RWPE1 (cell line): ENCODE data around the gene FAM199X.

ENCODE experiments used
- CTCF ChIA-PET: fragments of 350-600 bp; sonication (Branson Sonifier 250); formaldehyde crosslinking; extraction: SDS; loops from one replicate; lab custom pipeline; 2021; lab: Yijun Ruan, JAX
- POLR2A ChIA-PET: fragments of 400-600 bp; formaldehyde crosslinking; extraction: SDS; loops from one replicate; lab custom pipeline; 2020; ENCODE audit warnings: antibody characterized with exemption; ENCODE audit not compliant: low non-redundant PET; lab: Yijun Ruan, JAX
- DNase-seq: peaks from one replicate; pipeline ENCODE4 v3.0.0; 2012; ENCODE audit warnings: low spot score
- H3K27ac ChIP-seq: fragments of 450-650 bp; 2 replicates; pipeline ENCODE4 v1.5.1; 2017
- TF ChIP-seq, protein P1 (sequence below): fragments of 450-650 bp; conservative IDR thresholded peaks from 2 replicates; pipeline ENCODE4 v1.5.1; 2017; ENCODE audit warnings: low read depth, mild to moderate bottlenecking

FAM199X gene

DNA sequence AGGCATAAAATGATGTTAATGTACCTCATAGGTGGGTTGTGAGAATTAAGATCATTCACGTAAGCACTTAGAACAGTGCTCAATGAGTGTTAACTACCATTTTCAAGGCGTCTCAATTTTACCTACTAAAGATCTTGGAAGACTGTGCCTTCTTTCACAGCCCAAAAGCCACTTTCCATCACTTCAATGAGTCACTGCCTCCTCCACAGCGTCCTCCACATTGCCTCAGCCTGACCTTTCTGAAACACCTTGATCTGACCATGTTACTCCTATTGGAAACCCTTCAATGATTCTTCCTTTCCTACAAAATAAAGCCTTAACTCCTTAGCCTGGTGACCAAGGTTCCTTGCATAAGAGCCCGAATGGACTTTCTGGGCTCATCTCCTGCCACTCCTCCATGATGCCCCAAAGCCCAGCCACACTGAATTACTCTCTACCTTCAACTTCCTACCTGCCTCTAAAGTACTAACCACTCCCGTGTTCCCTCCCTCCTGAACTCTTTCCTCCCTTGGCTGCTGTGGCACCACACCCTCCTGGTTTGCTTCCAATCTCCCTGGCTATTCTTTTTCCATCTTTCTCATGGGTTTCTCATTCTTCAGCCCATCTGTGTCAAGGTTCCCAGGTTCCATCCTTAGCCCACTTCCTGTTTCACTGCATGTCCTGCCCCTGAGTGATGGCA, 31.5 kb upstream of the FAM199X start:
- no peak overlapping the region for H3K27ac ChIP-seq
- DNase-seq = no peak
- TF ChIP-seq, protein P1, sequence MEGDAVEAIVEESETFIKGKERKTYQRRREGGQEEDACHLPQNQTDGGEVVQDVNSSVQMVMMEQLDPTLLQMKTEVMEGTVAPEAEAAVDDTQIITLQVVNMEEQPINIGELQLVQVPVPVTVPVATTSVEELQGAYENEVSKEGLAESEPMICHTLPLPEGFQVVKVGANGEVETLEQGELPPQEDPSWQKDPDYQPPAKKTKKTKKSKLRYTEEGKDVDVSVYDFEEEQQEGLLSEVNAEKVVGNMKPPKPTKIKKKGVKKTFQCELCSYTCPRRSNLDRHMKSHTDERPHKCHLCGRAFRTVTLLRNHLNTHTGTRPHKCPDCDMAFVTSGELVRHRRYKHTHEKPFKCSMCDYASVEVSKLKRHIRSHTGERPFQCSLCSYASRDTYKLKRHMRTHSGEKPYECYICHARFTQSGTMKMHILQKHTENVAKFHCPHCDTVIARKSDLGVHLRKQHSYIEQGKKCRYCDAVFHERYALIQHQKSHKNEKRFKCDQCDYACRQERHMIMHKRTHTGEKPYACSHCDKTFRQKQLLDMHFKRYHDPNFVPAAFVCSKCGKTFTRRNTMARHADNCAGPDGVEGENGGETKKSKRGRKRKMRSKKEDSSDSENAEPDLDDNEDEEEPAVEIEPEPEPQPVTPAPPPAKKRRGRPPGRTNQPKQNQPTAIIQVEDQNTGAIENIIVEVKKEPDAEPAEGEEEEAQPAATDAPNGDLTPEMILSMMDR = no peak
- ChIA-PET CTCF (no interaction called here), POLR2A (no interaction called here)

DNA sequence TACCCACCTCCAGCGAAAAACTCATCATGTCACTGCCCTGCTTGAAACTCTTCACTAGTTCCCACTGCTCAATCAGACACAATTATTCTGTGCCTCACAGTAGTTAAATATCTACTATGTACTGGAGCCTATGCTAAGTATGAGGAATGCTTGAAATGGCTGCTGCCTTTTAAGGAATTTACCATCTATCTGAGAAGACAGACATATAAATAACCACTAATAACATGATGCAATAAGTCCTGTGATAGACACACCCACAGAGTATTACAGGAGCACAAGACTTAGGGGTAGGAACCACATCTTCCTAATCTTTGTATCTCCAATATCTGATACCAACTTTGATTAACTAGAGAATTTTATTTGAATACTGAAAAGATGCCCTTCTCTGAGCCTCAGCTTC, 30.6 kb upstream of the FAM199X start:
- DNase-seq = no peak
- H3K27ac ChIP-seq = no peak overlapping the region
- ChIA-PET POLR2A (no interaction called here), CTCF (interaction anchor here (0.6 kb wide), 3 partner anchors 8 to 227 kb away, joined by 3 to 5 read pairs (median 4); no protein-coding TSS in a partner anchor)
- TF ChIP-seq, protein P1 = no peak

GRCh38 chrX:104136241-104137019, 29.8 kb upstream of the FAM199X start:
- ChIA-PET POLR2A (no interaction called here), CTCF (interaction anchor here (0.6 kb wide), 3 partner anchors 8 to 228 kb away, joined by 3 to 5 read pairs (median 4); no protein-coding TSS in a partner anchor)
- H3K27ac ChIP-seq = no peak overlapping the region
- TF ChIP-seq, protein P1 = peak; percentile 56
- DNase-seq = peak; percentile 55

DNA sequence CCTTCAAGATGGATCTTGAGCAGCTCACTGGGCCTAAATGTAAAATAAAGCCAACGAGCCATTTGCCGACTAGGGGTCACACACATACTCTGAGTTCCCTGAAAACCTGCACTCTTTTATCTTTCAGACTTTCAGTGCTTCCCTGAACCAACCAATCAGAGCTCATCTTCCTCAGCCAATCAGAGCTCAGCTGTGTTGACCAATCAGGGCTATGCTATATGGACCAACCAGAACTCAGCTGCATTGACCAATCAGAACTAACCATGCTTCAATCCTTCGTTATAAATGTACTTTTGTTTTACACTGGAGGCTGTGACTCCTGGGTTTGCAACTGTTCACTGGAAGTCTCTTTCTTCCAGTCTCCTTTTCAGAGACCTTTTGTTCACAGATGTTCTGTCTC, 28.8 kb upstream of the FAM199X start:
- ChIA-PET CTCF (no interaction called here), POLR2A (no interaction called here)
- DNase-seq = no peak
- TF ChIP-seq, protein P1 = no peak
- no peak overlapping the region for H3K27ac ChIP-seq

DNA sequence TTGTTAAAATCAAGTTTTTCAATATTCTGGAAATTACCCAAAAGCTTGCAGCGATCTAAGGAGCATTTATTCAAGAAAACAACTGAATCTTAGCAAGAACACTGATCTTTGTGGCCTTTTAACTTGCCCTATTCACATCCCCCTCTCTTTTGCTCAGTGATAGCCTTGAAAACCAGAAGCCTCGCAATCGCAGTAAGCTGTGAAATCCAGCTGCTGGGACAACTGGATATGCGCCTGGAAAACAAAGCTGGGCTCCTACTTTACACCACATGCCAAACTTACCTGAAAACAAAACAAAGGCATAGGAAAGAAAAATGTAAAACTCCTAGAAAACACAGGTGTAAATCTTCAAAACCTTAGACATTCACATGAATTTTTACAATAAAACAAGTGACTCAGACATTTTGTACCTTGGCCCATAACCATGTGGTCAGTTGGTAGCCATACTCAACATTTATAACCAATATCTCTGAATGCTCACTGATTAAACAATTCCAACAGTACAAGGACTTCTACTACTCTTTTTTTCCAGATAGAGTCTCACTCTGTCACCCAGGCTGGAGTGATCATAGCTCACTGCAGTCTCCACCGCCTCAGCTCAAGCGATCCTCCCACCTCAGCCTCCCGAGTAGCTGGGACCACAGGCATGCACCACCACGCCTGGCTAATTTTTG, 25.0 kb upstream of the FAM199X start:
- ChIA-PET CTCF (no interaction called here), POLR2A (no interaction called here)
- no peak overlapping the region for H3K27ac ChIP-seq
- DNase-seq = no peak
- TF ChIP-seq, protein P1 = no peak

DNA sequence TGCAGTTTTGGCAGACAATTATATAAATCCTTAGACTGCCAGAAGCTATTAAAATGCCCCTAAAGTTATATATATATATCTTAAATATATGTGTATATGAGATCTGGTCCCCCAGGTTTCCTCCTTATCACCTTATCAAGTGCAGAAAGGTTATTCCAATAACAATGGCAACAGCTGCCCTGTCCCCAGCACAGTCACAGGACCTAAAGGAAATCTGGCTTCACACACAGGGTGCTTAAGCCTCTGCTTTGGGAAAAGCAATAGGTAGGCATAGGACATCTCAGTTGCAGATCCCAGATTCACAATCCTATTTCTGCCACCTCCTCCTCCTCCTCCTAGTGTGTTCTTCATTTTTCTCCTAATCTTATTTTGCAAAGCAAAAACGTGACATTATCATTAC, 15.2 kb upstream of the FAM199X start:
- TF ChIP-seq, protein P1 = no peak
- H3K27ac ChIP-seq = no peak overlapping the region
- DNase-seq = no peak
- CTCF ChIA-PET = no interaction called here
- POLR2A ChIA-PET = no interaction called here
